Heart right ventricle (tissue), 16 donors: ENCODE measurements around the gene STK4. TPM values are rescaled to one million over a fixed set of nuclear protein-coding genes. Genes with fewer than 3 reads are reported as not detected.

Experiments
- ATAC-seq, 8 donors: fragments of 200-7000 bp; cut with Tn5 transposase; one replicate each; pipeline ENCODE4 v1.9.1; 2020; ENCODE audit warnings: mild to moderate bottlenecking in 8 of 8, moderate library complexity in 8 of 8, moderate number of reproducible peaks in 1 of 8
- DNase-seq, 2 donors: peaks; one replicate each; pipeline ENCODE4 v3.0.0-alpha.2; 2020
- H3K27ac ChIP-seq, 10 donors: fragments of 200-600 bp; sonication (generic) in 2 of 10; one replicate each; pipeline versions ENCODE4 v1.5.0 to v1.8.0; 2020 to 2022; ENCODE audit warnings: mild to moderate bottlenecking in 3 of 10
- H3K27me3 ChIP-seq, 7 donors: fragments of 200-600 bp; one replicate each; pipeline ENCODE4 v1.8.0; 2021 to 2022; ENCODE audit warnings: mild to moderate bottlenecking in 2 of 7
- H3K36me3 ChIP-seq, 9 donors: fragments of 200-600 bp; sonication (generic) in 1 of 9; one replicate each; pipeline versions ENCODE4 v1.5.0 to v1.8.0; 2020 to 2022; ENCODE audit warnings: mild to moderate bottlenecking in 2 of 9
- H3K4me1 ChIP-seq, 9 donors: fragments of 200-600 bp; sonication (generic) in 1 of 9; one replicate each; pipeline versions ENCODE4 v1.5.0 to v1.8.0; 2020 to 2022; ENCODE audit warnings: mild to moderate bottlenecking in 4 of 9
- H3K4me3 ChIP-seq, 10 donors: fragments of 200-600 bp; sonication (generic) in 2 of 10; one replicate each; pipeline versions ENCODE4 v1.5.0 to v1.8.0; 2020 to 2022; ENCODE audit warnings: mild to moderate bottlenecking in 7 of 10, moderate library complexity in 2 of 10
- H3K9me3 ChIP-seq, 11 donors: fragments of 200-600 bp in 10 of 11; sonication (generic) in 2 of 11; one replicate each; pipeline versions ENCODE4 v1.5.0 to v1.8.0; 2013 to 2022; ENCODE audit warnings: mild to moderate bottlenecking in 2 of 11, control low read depth in 1 of 11, moderate library complexity in 1 of 11
- CTCF ChIP-seq, 9 donors: fragments of 200-600 bp; sonication (generic) in 2 of 9; IDR thresholded peaks; one replicate each; pipeline versions ENCODE4 v1.5.0 to v1.8.0; 2021 to 2022; ENCODE audit warnings: antibody characterized with exemption in 9 of 9, mild to moderate bottlenecking in 5 of 9, moderate library complexity in 1 of 9
- WGBS, 2 donors: extraction: QIAGEN DNeasy Blood & Tissue Kit; methylation state at CpG; one replicate each; pipeline ENCODE4 v1.1.7; 2013; ENCODE audit warnings: inconsistent platforms in 1 of 2; 5-methylcytosine and 5-hydroxymethylcytosine counted together
- intact Hi-C, 10 donors: fragments of 100-400 bp; cut with DNase I; formaldehyde crosslinking; loops; one replicate each; pipeline versions ENCODE4 v1.11.1 to v1.14.2; 2022
- polyA plus RNA-seq, 2 donors: library from polyadenylated mRNA; stranded (reverse); fragments of 200-250 nt; gene quantifications; one replicate each; pipeline ENCODE4 v1.2.3, GENCODE V29; 2013
- total RNA-seq, 10 donors: library from RNA; stranded (reverse); fragmentation: NEBNext Ultra II Directional in 3 of 10; extraction: Animal tissue kit (Norgen Biotek cat#: 25700) in 3 of 10; gene quantifications; one replicate each; pipeline versions ENCODE4 v1.2.1 to v1.2.4, GENCODE V29; 2021 to 2023
- donor health status: Arrhythmogenic right ventricular cardiomyopathy.
- donor health status: ischemic (EF 13 %, LVEDD 7.1; RV severe dilation, severe dysfunction).
- donor health status: healthy with polysubstance abuse.
- donor health status: DM: no; HTN: yes; CAD: no.
- donor health status: DM: no; HTN: no; CAD: no.
- donor health status: ischemic (EF 25% LVEDD 6.9; RV normal size, moderate dysfunction).
- donor health status: ischemic (EF 25% LVEDD 5.7; RV mildly dilated, moderate dysfunction).
- donor health status: healthy.
- donor health status: DM: yes; HTN: yes; CAD: no.
- donor health status: Ischemic cardiomyopathy.
- donor health status: ischemic (EF 35%, LVEDD 5.7; RV mildly dilated, moderate dysfunction).
- donor health status: nonischemic (EF 11% LVEDD 7.7; RV severe dilation, severe dysfunction).
- donor health status: DM: yes; HTN: yes; CAD: no.
- donor health status: PGD.
- donor health status: ischemic (EF 29% LVEDD 5.4; RV normal size, mild dysfunction).
- donor health status: nonischemic (EF 23%, LVEDD 6.1; RV moderate dilation, normal function).

STK4 gene
- total and polyA plus RNA-seq, 12 donors = 3.7 to 18.1 (median 8.1) TPM

- peaks cover 0 to 100% (median 39%) of the 10 kb centered on the region in 9 donors for H3K36me3 ChIP-seq
- ATAC-seq (no peak), DNase-seq (no peak)
- H3K27me3 ChIP-seq = no peaks in the 10 kb centered on the region
- 86 to 97% methylated on average over 2 of the region's 2 CpGs for WGBS, 2 donors
- intact Hi-C loops = no loop called here
- no peak for TF ChIP-seq CTCF (IDR thresholded peaks at IDR 0.05)
- no peak overlapping the region for H3K27ac ChIP-seq
- H3K4me1 ChIP-seq = peaks cover 0 to 6% (median 0%) of the 10 kb centered on the region in 9 donors
- H3K4me3 ChIP-seq = no peak overlapping the region
- no peaks in the 10 kb centered on the region for H3K9me3 ChIP-seq
These were observed 17.8 kb upstream of the STK4 start for GRCh38 chr20:44948513-44948912.

- no peak overlapping the region for H3K4me3 ChIP-seq
- no peak overlapping the region for H3K27ac ChIP-seq
- 91 to 100% methylated on average over 1 of the region's 1 CpG for WGBS, 2 donors
- H3K36me3 ChIP-seq = peaks cover 0 to 100% (median 48%) of the 10 kb centered on the region in 9 donors
- TF ChIP-seq CTCF (IDR thresholded peaks at IDR 0.05) = no peak
- no peak for DNase-seq
- intact Hi-C loops = no loop called here
- H3K9me3 ChIP-seq = no peaks in the 10 kb centered on the region
- ATAC-seq = no peak
- H3K27me3 ChIP-seq = no peaks in the 10 kb centered on the region
- H3K4me1 ChIP-seq = peaks cover 0 to 6% (median 0%) of the 10 kb centered on the region in 9 donors
These were observed 15.9 kb upstream of the STK4 start for GRCh38 chr20:44950368-44950767.

DNA sequence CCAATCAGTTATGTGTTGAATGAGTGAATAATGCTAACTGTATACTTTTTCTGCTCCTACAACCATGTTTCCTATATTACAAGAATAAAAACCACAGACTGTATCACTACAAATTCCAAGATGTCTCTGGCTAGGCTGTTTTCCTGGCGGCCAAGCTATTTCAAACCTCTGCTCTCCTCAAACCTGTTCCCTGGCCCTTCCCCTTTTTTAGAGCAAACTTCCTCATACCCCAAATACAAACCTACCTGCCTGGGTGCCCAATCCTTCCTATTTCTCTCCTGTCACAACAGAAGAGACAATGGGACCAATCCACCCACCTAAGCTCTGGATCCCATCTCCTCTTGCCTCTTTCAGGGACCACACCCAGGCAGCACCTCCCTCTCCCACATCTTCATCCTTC is 13.6 kb upstream of the STK4 start:
- intact Hi-C loops = no loop called here
- no peak for DNase-seq
- Histone ChIP-seq H3K36me3 (peaks cover 0 to 99% (median 51%) of the 10 kb centered on the region in 9 donors), H3K4me1 (no peaks in the 10 kb centered on the region), H3K27me3 (no peaks in the 10 kb centered on the region), H3K4me3 (no peak overlapping the region), H3K9me3 (no peaks in the 10 kb centered on the region), H3K27ac (no peak overlapping the region)
- TF ChIP-seq CTCF (IDR thresholded peaks at IDR 0.05) = no peak
- ATAC-seq = no peak
- WGBS, 2 donors = 96 to 98% methylated on average over 1 of the region's 1 CpG

DNA sequence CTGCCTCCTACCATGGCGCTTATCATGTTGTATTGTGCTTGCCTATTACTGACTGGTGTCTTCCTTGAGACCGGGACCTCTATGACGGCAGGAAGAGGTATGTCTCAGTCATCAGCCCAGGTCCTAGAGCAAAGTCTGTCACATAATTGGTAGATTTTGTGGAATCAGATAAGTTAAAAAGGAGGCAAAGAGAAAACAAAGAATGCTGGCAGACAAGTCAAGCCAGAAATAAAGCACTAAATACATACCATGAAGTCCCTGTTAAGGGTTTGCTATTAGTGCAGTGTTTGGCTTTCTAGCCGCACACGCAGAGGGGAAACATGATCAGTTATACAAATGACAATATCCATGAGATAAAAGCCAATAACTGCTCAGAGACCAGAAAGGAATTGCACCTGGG is 12.1 kb upstream of the STK4 start:
- WGBS, 2 donors = 98% methylated on average over 5 of the region's 5 CpGs
- intact Hi-C loops = no loop called here

More for the DNA sequence above, 12.1 kb upstream of the STK4 start:
- Histone ChIP-seq H3K4me1 (peaks cover 0 to 13% (median 5%) of the 10 kb centered on the region in 9 donors), H3K27ac (no peak overlapping the region), H3K27me3 (no peaks in the 10 kb centered on the region), H3K4me3 (no peak overlapping the region), H3K36me3 (peaks cover 0 to 84% (median 41%) of the 10 kb centered on the region in 9 donors), H3K9me3 (no peaks in the 10 kb centered on the region)
- no peak for ATAC-seq
- no peak for TF ChIP-seq CTCF (IDR thresholded peaks at IDR 0.05)
- DNase-seq = no peak
